Measurements from ENCODE around the gene UMODL1.
A peak's percentile ranks its signal among the peaks of the same experiment; 100 is the strongest.
"Not testable (repeated sequence)": the region's sequence is repeated elsewhere in the genome, so short reads cannot be mapped to it uniquely, and the experiment has no call there.

The UMODL1 gene

GRCh38 chr21:42059141-42059540 lies 12.0 kb upstream of the UMODL1 start:
- no peak for DNase-seq (ENCODE audit: low read depth in 2 of 2)

- DNase-seq (ENCODE audit: low read depth in 2 of 2) = no peak
These were observed 11.4 kb upstream of the UMODL1 start for GRCh38 chr21:42059721-42060120.

- DNase-seq (ENCODE audit: low read depth in 2 of 2) = no peak
These were observed 11.0 kb upstream of the UMODL1 start for GRCh38 chr21:42060166-42060565.

GRCh38 chr21:42061195-42061985 lies 9.7 kb upstream of the UMODL1 start:
- no peak for DNase-seq (ENCODE audit: low read depth in 2 of 2)

GRCh38 chr21:42061986-42062235 lies 9.2 kb upstream of the UMODL1 start:
- DNase-seq (ENCODE audit: low read depth in 2 of 2) = no peak

- DNase-seq (ENCODE audit: low read depth in 2 of 2) = peak; percentile 33 to 55
These were observed 8.7 kb upstream of the UMODL1 start for GRCh38 chr21:42062236-42063022.

- no peak for DNase-seq (ENCODE audit: low read depth in 2 of 2)
These were observed 7.9 kb upstream of the UMODL1 start for GRCh38 chr21:42063191-42063570.

- DNase-seq (ENCODE audit: low read depth in 2 of 2) = peak; percentile 34 to 37
These were observed 7.3 kb upstream of the UMODL1 start for GRCh38 chr21:42063571-42064521.

GRCh38 chr21:42066521-42066920 lies 4.6 kb upstream of the UMODL1 start:
- no peak for DNase-seq (ENCODE audit: low read depth in 2 of 2)

- DNase-seq (ENCODE audit: low read depth in 2 of 2) = no peak
These were observed 3.4 kb upstream of the UMODL1 start for GRCh38 chr21:42067531-42068255.

- no peak for DNase-seq (ENCODE audit: low read depth in 2 of 2)
These were observed 2.9 kb upstream of the UMODL1 start for GRCh38 chr21:42068256-42068545.

GRCh38 chr21:42068592-42068991 lies 2.5 kb upstream of the UMODL1 start:
- no peak for DNase-seq (ENCODE audit: low read depth in 2 of 2)

GRCh38 chr21:42069327-42069726 lies 1.8 kb upstream of the UMODL1 start:
- no peak for DNase-seq (ENCODE audit: low read depth in 2 of 2)

GRCh38 chr21:42069843-42070242 lies 1.3 kb upstream of the UMODL1 start:
- DNase-seq (ENCODE audit: low read depth in 2 of 2) = no peak

- DNase-seq (ENCODE audit: low read depth in 2 of 2) = no peak
These were observed 2.3 kb downstream of the UMODL1 start for GRCh38 chr21:42073145-42074099.

GRCh38 chr21:42075686-42076471 lies 4.8 kb downstream of the UMODL1 start:
- no peak for DNase-seq (ENCODE audit: low read depth in 2 of 2)

GRCh38 chr21:42077685-42078238 lies 6.6 kb downstream of the UMODL1 start:
- DNase-seq (ENCODE audit: low read depth in 2 of 2) = not testable (repeated sequence)

- not testable (repeated sequence) for DNase-seq (ENCODE audit: low read depth in 2 of 2)
These were observed 7.3 kb downstream of the UMODL1 start for GRCh38 chr21:42078247-42079007.
